C1 segment of cervical spinal cord (tissue), 14 donors: ENCODE measurements around the gene ASCC1.

ENCODE experiments used
- DNase-seq, 14 donors: peaks; one replicate each; lab custom pipeline; 2025; lab: John Stamatoyannopoulos, UW

The ASCC1 gene

GRCh38 chr10:72083790-72084459 lies 132.2 kb downstream of the ASCC1 start:
- peak in 1 of 14 donors; percentile 26 for DNase-seq

GRCh38 chr10:72082856-72083789 lies 133.0 kb downstream of the ASCC1 start:
- no peak for DNase-seq

- peak in 1 of 14 donors; percentile 39 for DNase-seq
Measured at GRCh38 chr10:72081772-72082590, 134.1 kb downstream of the ASCC1 start.

GRCh38 chr10:72081210-72081609 lies 134.9 kb downstream of the ASCC1 start:
- no peak for DNase-seq

- peak in 1 of 14 donors; percentile 24 for DNase-seq
Measured at GRCh38 chr10:72080042-72080975, 135.8 kb downstream of the ASCC1 start.

- DNase-seq: peak in 3 of 14 donors; percentile 43 to 75 (median 58)
Measured at GRCh38 chr10:72079356-72079755, 136.7 kb downstream of the ASCC1 start.

- DNase-seq: no peak
Measured at GRCh38 chr10:72077275-72077990, 138.6 kb downstream of the ASCC1 start.

GRCh38 chr10:72076756-72077155 lies 139.3 kb downstream of the ASCC1 start:
- no peak for DNase-seq

GRCh38 chr10:72075376-72076115 lies 140.5 kb downstream of the ASCC1 start:
- DNase-seq: no peak

GRCh38 chr10:72074574-72075375 lies 141.3 kb downstream of the ASCC1 start:
- DNase-seq: no peak

GRCh38 chr10:72073708-72074573 lies 142.1 kb downstream of the ASCC1 start:
- DNase-seq: peak in 1 of 14 donors; percentile 73

- no peak for DNase-seq
Measured at GRCh38 chr10:72072639-72073038, 143.4 kb downstream of the ASCC1 start.

- DNase-seq: no peak
Measured at GRCh38 chr10:72072046-72072445, 144.0 kb downstream of the ASCC1 start.

GRCh38 chr10:72069751-72070526 lies 146.1 kb downstream of the ASCC1 start:
- DNase-seq: peak in 1 of 14 donors; percentile 36

- DNase-seq: no peak
Measured at GRCh38 chr10:72068901-72069446, 147.1 kb downstream of the ASCC1 start.

GRCh38 chr10:72068126-72068765 lies 147.8 kb downstream of the ASCC1 start:
- no peak for DNase-seq
